ENCODE results near the gene ABHD2.
A peak's percentile ranks its signal among the peaks of the same experiment; 100 is the strongest.
"Not testable (repeated sequence)": the region's sequence is repeated elsewhere in the genome, so short reads cannot be mapped to it uniquely, and the experiment has no call there.

The ABHD2 gene

DNA sequence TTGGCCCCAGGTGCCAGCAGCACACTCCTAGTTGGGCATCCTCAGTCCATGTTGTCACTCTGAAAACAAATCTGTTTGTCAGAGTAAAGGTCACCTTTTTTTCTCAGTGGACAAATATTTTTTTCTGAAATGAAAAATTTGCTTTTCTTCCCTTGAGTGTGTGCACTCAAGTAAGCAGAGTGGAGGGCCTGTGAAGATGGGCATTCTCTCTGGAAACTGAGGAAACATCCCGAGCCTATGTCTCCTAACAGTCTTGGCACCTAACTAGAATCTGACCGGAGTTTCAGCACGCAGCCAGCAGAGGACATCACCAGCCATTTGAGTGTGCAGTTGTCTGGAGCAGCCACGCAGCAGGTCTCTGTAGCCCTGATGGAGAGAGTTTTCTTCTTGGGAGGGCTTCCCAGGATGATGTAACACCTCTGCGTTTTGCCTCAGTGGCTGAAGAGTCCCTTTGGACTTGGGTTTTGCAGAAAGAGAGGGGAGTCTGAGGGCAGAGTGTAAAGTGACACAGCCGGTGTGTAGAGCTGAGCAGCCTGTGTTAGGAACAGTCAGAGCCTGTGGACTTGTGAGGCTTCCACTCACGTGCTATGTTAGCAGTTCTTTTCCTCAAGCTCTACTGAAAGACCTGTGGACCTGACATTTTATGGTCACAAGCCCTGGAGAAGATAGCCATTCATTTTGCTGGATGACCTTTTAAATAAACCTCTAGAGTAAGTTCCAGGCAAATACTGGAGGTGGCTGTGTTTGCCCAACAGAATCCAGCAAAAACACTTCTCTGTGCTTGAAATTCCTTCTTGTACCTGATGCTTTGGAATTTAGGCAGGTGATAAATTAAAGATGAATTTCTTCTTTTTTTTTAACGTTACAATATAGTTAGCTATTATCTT, 51.6 kb downstream of the ABHD2 start:
- DNase-seq (ENCODE audit: low read depth): no peak

DNA sequence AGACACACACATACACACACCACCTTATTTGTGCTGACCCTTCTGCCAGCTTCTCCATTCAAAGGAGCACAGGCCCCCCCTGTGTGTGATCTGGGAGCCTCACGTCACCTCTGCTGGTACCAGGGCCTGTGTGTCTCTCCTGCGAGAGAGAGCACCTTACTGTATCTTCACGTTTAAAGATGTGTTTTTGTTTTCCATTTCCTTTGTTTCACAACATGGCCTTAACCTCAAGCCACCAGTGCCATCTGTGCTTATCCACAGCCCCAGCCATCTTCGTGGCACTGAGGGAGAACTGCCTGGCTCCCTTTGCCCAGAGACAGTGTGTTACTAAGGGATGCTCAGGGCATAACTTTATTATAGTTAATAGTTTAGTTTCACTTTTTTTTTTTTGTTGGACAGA, 52.3 kb downstream of the ABHD2 start:
- DNase-seq (ENCODE audit: low read depth): no peak

DNA sequence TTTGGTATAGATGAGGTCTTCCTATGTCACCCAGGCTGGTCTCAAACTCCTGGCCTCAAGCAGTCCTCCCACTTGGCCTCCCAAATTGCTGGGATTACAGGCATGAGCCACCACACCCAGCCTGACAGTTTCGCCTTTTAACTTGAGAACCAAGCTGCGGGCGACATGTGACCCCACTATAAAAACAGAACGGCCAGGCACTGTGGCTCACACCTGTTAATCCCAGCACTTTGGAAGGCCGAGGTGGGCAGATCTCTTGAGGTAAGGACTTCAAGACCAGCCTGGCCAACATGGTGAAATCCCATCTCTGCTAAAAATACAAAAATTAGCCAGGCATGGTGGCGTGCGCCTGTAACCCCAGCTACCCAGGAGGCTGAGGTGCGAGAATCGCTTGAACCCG, 52.9 kb downstream of the ABHD2 start:
- not testable (repeated sequence) for DNase-seq (ENCODE audit: low read depth)

DNA sequence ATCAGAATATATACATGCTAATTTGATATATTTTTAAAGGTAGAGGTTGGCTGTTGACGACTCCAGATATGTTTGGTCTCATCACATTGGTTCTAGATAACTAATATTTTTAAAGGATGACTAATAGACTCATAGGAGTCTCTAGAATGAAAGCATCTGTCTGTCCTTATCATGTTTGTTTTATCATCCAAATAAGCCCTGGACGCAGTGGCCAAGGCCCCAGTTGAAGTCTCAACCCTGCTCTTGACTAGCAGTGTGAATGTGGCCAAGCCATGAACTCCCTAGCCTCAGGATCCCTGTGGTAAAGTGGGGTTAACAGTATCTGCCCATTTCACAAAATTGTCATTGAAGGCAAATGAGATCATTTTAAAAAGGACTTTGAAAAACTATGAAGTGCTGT, 53.6 kb downstream of the ABHD2 start:
- DNase-seq (ENCODE audit: low read depth): peak; percentile 55

DNA sequence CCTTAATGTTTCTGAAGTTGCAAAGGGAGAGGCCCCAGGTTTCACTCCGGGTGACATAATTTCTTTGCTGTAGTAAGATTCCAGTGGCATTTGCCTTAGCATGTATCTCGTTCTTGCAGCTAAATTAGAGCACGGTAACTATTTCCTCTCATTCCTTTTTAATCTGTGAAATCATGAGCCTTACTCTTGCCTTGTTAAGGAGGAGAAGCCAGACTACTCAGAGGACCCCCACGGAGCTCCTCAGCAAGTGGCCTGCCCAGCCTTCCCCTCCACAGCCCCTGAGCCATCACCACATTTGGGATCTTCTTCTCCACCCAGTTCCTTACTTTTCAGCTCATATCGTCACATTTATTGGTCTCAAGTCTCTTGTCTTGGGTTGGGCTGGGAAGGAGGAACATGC, 54.2 kb downstream of the ABHD2 start:
- no peak for DNase-seq (ENCODE audit: low read depth)

DNA sequence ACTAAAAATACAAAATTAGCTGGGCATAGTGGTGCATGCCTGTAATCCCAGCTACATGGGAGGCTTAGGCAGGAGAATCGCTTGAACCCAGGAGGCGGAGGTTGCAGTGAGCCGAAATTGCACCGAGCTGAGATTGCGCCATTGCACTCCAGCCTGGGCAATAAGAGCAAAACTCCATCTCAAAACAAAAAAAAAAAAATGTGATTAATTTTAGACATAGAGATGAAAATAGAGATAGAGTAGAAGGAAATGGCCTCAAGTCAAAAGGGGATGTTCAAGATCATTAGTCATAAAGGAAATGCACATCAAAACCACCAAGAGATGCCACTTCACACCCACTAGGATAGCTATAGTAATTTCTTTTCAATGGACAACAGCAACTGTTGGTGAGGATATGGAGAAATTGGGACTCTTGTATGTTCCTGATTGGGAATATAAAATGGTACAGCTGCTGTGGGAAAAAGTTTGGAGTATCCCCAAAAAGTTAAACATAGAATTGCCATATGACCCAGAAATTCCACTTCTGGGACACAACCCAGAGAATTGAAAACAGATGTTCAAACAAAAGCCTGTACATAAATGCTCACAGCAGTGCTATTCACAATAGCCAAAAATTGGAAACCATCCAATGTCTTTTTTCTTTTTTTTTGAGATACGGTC, 55.4 kb downstream of the ABHD2 start:
- DNase-seq (ENCODE audit: low read depth): peak; percentile 82

DNA sequence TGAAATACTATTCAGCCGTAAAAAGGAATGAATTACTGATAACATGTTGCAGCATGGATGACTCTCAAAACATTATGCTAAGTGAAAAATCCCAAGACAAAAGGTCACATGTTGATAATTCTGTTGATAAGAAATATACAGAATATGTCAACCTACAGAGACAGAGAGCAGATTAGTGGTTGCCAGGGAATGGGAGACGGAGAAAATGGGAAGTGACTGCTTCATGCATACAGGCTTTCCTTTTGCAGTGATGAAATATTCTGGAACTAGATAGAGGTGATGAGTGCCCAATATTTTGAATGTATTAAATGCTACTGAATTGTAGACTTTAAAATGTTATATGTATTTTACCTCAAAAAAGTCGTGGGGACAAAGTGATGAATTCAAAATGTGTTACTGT, 56.2 kb downstream of the ABHD2 start:
- no peak for DNase-seq (ENCODE audit: low read depth)

DNA sequence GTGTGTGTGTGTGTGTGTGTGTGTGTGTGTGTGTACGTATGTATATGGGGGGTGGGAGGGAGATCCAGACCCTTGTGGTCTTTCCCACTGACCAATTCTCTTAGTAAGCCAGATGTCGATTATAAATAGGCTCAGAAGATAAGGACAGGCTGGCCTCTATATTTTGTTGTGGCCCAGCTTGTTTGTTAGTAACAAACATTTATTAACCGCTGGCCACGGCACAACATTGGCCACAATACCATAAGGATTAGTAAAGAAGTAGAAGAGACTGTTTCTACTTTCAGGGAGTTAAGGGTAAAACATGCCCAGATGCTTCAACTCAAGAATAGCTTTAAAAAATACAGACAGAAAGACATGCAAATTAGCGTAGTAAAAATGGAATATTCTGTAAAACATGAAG, 58.1 kb downstream of the ABHD2 start:
- DNase-seq (ENCODE audit: low read depth): no peak

DNA sequence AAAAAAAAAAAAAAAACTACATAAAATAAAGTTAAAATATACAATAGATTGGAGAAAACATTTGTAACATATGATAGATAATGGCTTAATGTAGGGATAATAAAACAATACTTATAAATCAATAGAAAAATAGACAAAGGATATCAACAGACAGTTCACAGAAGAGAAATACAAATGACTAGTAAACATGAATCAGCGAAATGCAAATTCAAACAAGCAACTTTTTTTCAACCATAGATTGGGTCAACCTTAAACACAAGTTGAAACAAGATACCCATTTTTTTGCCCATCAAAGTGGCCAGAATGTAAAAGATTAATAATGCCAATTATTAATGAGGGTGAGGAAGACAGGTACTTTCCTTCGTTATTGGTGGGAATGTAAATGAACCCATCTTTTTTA, 59.9 kb downstream of the ABHD2 start:
- no peak for DNase-seq (ENCODE audit: low read depth)

DNA sequence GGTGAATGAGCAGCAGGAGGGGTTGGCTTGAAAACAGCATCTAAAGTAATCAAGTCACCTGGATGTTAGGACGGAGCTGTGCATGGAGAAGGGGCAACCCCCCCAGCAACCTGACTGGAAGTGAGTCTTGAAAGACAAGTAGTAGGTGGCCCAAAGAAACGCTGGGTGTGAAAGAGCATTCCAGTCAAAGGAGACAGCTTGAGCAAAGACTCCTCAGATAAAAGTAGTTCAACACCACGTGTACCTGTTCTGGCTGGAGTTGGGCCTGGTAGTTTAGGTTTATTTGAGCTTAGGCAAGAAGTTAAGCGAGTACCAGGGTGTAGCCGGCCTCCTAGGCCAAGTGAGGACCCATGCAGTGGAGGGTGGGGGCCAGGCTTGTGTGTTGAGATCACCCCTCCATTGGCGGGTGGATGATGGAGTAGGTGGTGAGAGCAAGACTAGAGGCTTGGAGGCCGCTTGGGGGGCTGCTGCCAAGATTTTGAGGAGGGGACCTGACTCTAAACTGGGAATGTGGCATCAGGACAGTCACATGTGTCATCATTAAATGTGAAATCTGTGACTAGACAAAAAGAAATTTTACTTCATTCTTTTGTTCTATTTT, 61.3 kb downstream of the ABHD2 start:
- no peak for DNase-seq (ENCODE audit: low read depth)

DNA sequence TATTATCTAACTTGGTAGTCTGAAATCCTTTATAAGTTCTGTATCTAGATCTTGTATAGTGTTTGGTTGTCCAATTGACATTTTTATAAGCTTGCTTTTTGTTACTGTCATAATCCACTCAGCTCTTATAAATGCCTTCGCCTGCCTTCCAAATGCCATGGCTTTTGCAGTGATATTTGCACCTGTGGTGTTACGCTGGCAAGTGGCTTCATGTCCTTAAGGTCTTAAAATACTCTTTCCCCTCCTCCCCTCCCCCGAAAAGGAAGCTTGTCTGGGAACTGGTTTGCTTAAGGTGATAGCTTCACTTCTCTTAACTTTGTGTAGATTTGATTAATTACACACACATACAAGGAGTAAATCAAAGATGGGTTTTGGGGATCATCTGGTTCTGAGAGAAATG, 62.0 kb downstream of the ABHD2 start:
- DNase-seq (ENCODE audit: low read depth): no peak

DNA sequence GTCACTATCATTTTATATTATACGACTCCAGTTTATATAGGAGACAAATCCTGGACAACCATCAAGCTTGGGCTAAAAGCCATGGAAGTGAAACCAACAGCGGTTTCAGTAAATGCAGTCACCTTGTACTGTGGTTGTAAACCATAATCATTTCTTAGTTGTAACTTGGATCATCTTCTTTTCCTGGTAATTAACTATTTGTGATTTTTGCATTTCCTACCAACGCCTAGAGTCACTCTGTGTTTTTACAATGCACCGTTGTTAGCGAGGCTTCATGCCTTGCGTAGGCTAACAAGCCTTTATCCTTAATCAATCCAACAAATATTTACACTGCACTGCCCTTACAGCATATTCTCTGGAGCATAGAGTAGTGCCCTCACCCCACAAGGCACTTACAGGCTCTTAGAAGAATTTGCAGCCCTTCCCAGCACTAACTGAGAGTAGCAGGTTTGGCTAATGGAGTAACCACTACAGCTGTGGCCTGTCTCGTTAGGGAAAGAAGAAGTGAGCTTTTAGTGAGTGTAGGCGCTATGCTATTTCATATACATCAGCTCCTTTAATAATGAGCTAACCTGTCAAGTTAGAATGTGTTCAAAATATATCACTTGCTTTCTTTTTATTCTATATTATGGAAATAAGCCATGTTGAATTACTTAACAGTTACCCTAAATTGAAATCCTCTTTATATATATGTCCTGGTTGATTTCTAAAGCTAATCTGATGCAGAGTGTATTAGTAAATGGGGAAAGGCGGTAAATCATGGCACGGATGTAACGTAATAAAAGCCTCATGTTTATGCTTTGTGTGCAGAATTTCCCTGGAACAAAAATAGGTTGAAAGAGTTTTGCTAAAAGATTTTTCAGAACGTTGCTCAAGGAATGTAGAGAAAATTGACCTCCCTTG, 62.8 kb downstream of the ABHD2 start:
- DNase-seq (ENCODE audit: low read depth): no peak

DNA sequence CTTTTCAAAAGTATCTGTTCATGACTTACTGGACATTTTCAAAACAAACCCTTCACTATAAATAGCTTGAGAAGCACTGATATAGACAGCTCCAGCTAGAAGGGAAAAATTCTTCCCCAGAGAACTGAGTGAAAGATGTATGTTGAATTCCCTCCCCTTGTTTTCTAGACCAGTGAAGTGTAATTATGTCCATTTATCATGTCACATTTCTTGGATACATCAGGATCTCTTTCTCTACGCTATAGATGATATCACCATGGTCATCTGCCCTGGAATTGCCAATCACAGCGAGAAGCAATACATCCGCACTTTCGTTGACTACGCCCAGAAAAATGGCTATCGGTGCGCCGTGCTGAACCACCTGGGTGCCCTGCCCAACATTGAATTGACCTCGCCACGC, 66.9 kb downstream of the ABHD2 start:
- no peak for DNase-seq (ENCODE audit: low read depth)

DNA sequence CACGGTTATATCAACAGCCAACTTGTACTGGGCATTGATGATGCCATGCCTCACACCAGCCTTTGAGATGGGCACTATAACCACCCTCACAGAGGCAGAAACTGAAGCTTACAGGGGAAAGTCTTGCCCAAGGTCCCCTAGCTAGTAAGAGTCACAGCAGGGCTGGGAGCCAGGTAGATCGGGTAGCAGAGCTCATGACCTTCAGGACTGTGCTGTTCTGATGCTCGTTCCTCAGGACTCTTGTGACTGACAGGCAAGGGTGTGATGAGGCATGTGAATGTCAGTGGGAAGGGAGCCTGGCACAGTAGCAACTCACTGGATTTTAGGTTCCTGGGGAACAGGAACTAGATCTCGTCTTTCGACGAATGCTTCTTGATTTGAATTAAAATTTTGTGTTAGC, 67.4 kb downstream of the ABHD2 start:
- no peak for DNase-seq (ENCODE audit: low read depth)

DNA sequence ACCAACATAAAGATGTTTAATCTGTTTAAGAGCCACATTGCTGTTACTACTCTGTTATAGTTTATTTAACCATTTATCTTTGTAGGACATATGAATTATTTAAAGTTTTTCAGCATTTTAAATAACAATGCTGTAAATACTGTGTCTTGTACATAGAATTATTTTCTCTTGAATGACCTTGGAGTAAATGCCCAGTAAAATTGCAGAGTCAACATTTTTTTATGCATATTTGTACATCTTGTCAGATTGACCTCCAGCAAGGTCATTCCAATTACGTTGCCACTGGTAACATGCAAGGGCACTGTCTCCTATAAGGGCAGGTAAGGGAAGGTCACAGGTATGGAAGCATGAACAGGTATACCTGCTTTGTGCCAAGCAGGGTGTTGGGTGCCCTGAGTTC, 68.8 kb downstream of the ABHD2 start:
- no peak for DNase-seq (ENCODE audit: low read depth)

DNA sequence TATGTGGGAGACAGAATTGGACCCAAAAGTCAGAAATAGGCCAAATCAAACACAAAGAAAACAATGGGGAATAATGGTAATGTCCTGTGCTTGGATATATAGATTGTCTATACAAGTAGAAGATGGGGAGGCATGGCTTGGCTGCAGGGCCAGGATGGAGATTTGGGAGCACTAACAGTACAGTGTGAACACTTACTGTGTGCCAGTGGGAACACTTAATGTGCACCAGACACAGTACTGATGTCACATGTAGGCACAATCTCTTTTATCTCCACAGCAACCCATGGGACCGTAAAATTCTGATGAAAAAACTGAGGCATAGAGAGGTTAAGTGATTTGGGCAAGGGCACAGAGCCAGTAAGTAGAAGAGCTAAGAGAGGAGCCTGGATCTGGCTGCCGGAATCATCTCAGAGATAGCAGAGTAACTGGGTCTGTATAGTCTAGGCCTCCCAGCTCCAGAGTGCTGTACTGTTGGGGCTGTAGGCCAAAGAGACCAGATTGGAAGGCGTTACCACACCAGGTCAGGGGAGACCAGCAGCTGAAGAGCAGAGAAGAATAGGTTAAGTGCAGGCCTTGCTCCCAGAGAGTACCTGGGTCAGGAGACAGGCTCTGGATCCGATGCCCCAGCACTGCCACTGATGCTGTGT, 69.8 kb downstream of the ABHD2 start:
- no peak for DNase-seq (ENCODE audit: low read depth)

DNA sequence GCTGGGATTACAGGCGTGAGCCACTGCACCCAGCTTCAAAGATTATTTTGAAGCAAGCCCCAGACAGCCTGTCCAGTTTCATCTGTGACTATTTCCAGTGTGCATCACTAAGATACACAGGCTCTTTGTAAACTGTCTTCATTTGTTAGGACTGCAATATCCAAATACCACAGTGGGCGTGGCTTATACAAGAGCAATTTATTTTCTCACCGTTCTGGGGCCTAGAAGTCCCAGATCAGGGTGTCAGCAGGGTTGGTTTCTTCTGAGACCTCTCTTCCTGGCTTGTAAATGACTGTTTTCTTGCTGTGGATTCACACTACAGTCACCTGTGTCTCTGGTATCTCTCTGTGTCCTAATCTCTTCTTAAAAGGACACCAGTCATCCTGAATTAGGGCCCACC, 73.4 kb downstream of the ABHD2 start:
- DNase-seq (ENCODE audit: low read depth): no peak

DNA sequence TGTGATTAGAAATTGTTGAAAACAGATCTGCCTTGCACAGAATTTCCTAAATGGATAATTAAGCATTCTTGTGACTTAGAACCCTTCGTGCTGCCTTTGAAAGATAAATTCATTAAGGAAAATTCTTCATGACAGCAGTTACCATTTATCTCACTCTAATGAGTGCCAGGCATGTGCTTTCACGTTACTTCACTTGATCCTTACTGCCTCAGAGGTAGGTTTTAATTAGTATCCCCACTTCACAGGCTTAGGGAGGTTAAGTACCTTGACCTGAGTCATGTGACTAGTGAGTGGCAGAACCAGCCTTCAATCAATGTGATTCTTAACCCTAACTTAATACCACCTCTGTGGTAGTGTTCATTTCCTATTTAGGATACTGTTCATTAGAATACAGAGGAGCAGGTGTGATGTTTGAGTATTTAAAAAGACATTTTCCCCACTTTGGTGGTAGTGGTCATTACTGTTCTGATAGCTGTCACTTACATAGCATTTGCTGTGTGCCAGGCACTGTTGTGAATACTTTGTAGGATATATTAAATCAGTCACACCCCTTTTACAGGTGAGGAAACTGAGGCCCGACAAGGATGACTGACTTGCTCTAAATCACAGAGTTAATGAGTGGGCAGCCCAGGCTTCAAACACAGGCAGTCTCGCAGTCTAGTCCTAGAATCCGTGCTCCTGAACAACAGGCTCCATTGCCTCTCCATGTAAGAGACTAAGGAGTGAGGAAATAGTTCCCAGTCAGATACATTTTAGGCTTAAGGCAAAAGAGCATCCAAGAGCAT, 75.2 kb downstream of the ABHD2 start:
- no peak for DNase-seq (ENCODE audit: low read depth)

DNA sequence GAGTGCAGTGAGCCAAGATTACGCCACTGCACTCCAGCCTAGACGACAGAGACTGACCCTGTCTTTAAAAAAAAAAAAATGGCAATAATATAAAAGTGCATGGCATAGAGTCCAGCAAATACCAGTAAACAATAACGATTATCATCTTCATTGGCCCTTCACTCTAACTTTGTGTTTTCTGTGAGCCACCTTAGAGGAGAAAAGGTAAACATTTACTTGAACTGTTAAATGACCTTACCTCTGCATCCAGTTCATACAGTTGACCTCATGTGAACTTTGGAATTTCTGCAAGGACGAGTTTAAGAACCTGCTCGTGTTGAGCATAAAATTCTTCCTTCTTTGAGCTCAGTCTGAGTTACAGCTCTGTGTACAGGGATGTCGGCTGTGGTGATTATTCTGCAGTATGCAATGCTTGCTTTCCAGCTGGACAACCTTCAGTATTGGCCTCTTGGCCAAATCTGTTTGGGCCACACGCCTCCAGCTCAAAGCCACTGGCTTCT, 76.5 kb downstream of the ABHD2 start:
- no peak for DNase-seq (ENCODE audit: low read depth)

DNA sequence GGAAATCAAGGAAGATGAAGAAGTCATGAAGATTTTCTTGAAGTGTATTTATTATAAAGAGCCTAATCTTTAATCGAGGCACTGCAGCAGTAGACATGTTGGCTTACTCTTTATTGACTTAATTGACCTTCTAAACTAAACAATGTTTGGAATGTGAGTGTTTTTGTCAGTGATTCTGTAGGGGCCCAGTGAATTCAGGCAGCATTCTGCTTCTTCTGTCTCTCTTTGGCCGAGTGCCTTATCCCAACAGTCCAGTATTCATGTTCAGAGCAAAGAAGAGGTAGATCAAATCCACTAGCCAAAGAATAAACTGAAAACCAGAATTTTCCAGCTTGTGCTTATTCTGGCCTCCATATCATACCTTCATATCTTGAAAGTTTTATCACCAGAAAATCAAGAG, 77.4 kb downstream of the ABHD2 start:
- peak; percentile 40 for DNase-seq (ENCODE audit: low read depth)
